ENCODE results near the gene DPYD. TPM values are rescaled to one million over a fixed set of nuclear protein-coding genes. Genes with fewer than 3 reads are reported as not detected.

The DPYD gene
- total RNA-seq, 1 donor from 2014 or later: 5.9 TPM

DNA sequence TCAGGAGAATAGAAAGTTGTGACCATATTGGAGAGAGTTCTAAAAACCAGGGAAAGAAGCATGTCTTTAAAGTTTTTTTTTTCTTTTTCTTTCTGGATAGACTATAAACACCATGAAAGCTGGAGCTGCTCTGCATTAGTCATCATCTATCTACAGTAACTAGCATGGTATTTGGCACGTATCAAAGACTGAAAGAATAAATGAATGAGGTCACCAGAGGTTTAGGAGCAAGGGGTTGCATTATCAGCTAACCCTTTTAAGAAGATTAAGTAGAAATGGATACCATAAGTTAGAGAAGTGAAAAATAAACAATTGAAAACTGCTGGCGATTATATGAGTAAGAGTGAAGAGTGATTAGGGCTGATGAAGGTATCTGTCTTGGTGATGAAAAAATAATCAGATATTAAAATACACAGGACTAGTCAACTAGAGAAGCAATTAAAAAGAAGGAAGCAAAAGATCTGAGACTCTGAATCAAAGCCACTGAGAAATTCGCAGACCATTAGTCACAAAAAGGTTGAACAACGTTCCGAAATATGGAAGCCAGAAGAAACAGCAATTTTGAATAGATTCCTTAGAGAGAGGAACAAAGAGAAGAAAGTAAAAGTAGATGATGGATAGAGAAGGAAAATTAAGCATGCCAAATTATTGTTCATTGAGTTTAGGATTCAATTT is 536.4 kb downstream of the DPYD start:
- peak overlapping the region; percentile 67 for H3K27ac Mint-ChIP-seq (ENCODE audit: unreplicated experiment)
- no peaks in the 10 kb centered on the region for H3K27me3 Mint-ChIP-seq (ENCODE audit: low read depth)
- DNase-seq (ENCODE audit: low read depth, low spot score): no peak
- H3K9me3 Mint-ChIP-seq: peaks cover 3% of the 10 kb centered on the region
- no peak for TF ChIP-seq CTCF (conservative IDR thresholded peaks at IDR 0.05)
- peaks cover 11% of the 10 kb centered on the region for H3K4me1 Mint-ChIP-seq
- H3K36me3 Mint-ChIP-seq (ENCODE audit: low read depth): no peaks in the 10 kb centered on the region
- no peak overlapping the region for H3K4me3 Mint-ChIP-seq

GRCh38 chr1:97383797-97384196 is 537.0 kb downstream of the DPYD start:
- TF ChIP-seq CTCF (conservative IDR thresholded peaks at IDR 0.05): no peak
- no peak for DNase-seq (ENCODE audit: low read depth, low spot score)

DNA sequence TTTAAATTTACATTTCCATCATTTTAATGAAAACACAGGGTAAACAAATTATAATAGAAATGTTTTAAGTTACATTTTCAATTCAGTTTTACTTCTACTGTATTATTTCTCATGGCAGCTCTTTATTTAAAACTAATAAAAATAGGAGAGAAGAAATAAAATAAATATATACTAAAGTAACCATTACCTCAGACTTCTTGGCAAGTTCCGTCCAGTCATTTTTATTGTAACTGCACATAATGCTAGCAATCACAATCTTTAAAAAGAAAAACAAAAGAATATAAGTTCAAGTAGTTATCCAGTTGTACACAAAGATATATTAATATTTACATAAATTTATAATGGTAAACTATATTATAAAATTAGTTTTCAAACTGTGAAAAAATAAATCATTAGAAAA is 538.6 kb downstream of the DPYD start:
- TF ChIP-seq CTCF (conservative IDR thresholded peaks at IDR 0.05): no peak

More at GRCh38 chr1:97383797-97384196, 537.0 kb downstream of the DPYD start:
- Mint-ChIP-seq H3K27ac (ENCODE audit: unreplicated experiment) (no peak overlapping the region), H3K27me3 (ENCODE audit: low read depth) (no peaks in the 10 kb centered on the region), H3K4me3 (no peak overlapping the region), H3K4me1 (peaks cover 15% of the 10 kb centered on the region), H3K36me3 (ENCODE audit: low read depth) (no peaks in the 10 kb centered on the region), H3K9me3 (peaks cover 6% of the 10 kb centered on the region)

DNA sequence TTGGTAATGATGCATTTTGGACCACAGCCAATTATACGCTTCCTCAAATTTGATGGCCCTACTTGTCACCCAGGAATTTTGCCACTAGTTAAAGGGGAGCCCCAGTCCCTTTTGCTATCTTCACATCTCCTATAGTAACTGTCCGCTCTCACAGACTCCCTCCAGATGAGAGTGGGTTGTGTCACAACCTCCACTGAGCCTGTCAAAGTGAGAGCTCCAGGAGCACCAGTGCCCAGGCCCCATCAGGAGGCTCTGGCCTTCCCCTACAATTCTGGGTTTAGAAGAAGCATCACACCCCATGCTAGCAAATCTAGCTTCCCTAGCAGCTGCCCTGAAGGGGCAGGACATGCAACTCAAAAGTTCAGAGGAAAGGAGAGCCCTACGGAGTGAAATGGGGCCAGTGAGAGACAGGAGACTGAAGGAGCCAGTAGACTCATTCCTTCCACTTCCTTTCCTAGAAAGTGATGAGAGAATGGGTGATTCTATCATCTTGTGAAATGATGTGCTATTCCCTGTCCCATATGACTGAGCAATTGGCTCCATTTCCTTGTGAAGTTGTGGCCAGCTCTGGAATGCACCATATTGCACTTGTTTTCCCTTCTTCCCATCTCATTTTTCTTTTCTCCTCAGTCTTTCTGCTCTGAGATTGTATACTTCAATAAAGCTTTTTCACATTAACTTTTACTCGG is 541.3 kb downstream of the DPYD start:
- H3K36me3 Mint-ChIP-seq (ENCODE audit: low read depth): no peaks in the 10 kb centered on the region
- no peak for DNase-seq (ENCODE audit: low read depth, low spot score)
- H3K27me3 Mint-ChIP-seq (ENCODE audit: low read depth): no peaks in the 10 kb centered on the region
- H3K27ac Mint-ChIP-seq (ENCODE audit: unreplicated experiment): no peak overlapping the region
- peaks cover 10% of the 10 kb centered on the region for H3K4me1 Mint-ChIP-seq
- peaks cover 4% of the 10 kb centered on the region for H3K9me3 Mint-ChIP-seq
- no peak for TF ChIP-seq CTCF (conservative IDR thresholded peaks at IDR 0.05)
- no peak overlapping the region for H3K4me3 Mint-ChIP-seq

More for the DNA sequence above, 538.6 kb downstream of the DPYD start:
- H3K4me3 Mint-ChIP-seq: no peak overlapping the region
- no peaks in the 10 kb centered on the region for H3K27me3 Mint-ChIP-seq (ENCODE audit: low read depth)
- H3K9me3 Mint-ChIP-seq: peaks cover 6% of the 10 kb centered on the region
- H3K27ac Mint-ChIP-seq (ENCODE audit: unreplicated experiment): no peak overlapping the region
- no peak for DNase-seq (ENCODE audit: low read depth, low spot score)
- H3K36me3 Mint-ChIP-seq (ENCODE audit: low read depth): no peaks in the 10 kb centered on the region
- H3K4me1 Mint-ChIP-seq: peaks cover 12% of the 10 kb centered on the region

DNA sequence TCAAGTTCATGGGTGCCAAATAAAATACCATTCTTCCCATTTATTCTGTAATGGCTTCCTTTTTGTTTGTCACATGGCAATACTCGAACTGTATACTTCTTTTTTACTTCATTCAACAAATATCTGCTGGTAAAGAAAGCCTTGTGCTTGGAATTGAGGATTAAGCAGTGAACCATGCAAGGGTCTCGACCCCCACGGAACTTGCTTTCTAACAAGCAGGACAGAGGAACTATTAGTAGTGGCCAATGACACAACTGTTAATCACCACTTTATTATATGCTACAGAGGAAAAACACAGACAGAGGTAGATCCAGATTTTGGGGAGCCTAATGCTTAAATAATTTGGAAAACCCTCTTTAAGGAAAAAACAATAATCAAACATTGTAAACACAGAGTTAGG is 542.2 kb downstream of the DPYD start:
- H3K27ac Mint-ChIP-seq (ENCODE audit: unreplicated experiment): peak overlapping the region; percentile 53
- H3K36me3 Mint-ChIP-seq (ENCODE audit: low read depth): no peaks in the 10 kb centered on the region
- no peak for TF ChIP-seq CTCF (conservative IDR thresholded peaks at IDR 0.05)
- peaks cover 3% of the 10 kb centered on the region for H3K9me3 Mint-ChIP-seq
- no peak for DNase-seq (ENCODE audit: low read depth, low spot score)
- H3K4me3 Mint-ChIP-seq: no peak overlapping the region
- peaks cover 9% of the 10 kb centered on the region for H3K4me1 Mint-ChIP-seq
- no peaks in the 10 kb centered on the region for H3K27me3 Mint-ChIP-seq (ENCODE audit: low read depth)
